HuH-7 (cell line): ENCODE measurements around the gene ANKRD55.
"Not testable (repeated sequence)": the region's sequence is repeated elsewhere in the genome, so short reads cannot be mapped to it uniquely, and the experiment has no call there.

ENCODE experiments used
- DNase-seq: peaks from one replicate; pipeline ENCODE4 v3.0.0; 2011; ENCODE audit warnings: low spot score

Gene ANKRD55

GRCh38 chr5:56144211-56144610 lies 88.9 kb downstream of the ANKRD55 start:
- no peak for DNase-seq

DNA sequence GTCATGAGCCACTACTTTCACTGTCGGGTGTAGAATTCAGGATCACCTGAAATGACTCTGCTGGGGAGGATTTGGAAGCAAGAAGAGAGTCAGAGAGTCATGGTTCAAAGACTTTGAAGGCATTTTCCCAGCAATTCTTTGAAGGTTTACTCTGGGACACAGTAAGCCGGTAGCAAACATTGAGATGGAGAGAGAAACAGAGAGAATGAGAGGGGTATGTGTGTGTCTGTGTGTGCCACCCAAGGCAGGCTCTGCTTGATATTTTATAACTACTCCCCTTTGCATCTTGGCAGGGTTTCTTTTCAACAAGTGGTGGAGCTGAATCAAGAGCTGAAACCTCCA lies 89.8 kb downstream of the ANKRD55 start:
- DNase-seq: no peak

DNA sequence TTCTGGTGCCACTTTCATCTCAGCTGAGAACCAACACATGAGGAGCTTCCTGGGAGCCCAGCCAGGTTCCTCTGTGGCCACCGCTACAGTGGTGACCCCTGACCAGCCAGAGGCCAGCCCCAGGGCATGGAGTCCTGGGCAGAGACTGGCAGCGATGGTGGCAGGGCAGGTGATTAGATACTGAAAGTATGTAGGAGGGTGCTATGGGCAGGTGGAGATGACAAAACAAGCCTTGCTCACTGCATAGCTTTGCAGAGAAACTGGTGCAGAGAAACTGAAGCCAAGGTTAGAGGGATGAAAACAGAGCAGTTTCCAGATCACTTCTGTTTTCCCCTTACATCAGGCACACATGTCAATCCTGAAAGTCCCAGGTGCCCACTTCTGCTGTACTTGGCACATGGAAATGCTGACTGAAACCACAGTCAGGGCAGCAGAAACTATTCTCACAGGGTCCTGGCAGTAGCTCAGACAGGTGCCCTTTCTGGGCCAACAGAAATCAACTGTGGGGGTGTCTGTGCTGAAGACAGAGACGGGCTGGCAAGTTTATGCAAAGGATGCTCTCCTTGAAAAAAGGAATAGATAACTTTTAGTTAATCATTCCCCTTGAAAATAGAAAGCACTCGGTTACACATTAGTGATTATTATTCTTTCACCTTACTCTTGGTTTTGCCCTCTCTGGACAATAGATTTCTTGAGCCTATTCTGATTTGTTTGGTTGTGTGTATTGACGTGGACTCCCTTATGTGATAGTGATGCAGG lies 90.3 kb downstream of the ANKRD55 start:
- DNase-seq: no peak

- DNase-seq: no peak
Observed at GRCh38 chr5:56142233-56142613, 90.9 kb downstream of the ANKRD55 start.

GRCh38 chr5:56140073-56140472 lies 93.1 kb downstream of the ANKRD55 start:
- no peak for DNase-seq

DNA sequence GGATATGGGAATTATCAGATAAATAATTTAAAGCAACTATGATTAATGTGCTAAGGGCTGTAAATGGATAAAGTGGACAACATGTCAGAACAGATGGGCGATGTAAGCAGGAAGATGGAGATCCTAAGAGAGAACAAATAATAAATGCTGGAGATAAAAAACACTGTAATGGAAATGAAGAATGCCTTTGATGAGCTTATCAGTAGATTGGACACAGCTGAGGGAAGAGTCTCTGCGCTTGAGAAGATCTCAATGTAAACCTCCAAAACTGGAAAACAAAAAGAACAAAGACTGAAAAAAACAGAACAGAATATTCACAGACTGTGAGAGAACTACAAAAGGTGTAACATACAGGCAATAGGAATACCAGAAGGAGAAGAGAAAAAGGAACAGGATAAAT lies 102.5 kb downstream of the ANKRD55 start:
- no peak for DNase-seq

DNA sequence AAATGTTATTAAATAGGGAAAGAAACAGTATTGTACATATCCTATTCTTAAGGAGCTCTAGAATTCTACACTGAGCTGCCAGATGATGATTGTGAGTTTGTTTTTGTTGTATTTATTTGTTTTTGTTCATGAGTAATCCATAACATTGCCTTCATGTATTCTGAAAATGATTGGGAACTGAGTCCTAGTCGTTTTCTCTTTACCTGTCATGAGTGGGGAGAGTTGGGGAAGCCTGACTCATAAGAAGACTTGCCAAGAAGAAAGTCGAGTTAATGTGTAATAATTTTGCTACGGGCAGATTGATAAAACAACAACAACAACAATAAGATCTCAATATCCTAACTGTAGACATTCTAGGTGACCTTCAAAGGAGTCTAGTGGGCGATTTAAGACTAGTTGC lies 103.8 kb downstream of the ANKRD55 start:
- no peak for DNase-seq

GRCh38 chr5:56128113-56128512 lies 105.0 kb downstream of the ANKRD55 start:
- DNase-seq: no peak

- DNase-seq: no peak
Observed at GRCh38 chr5:56126487-56127179, 106.5 kb downstream of the ANKRD55 start.

GRCh38 chr5:56123531-56124243 lies 109.4 kb downstream of the ANKRD55 start:
- peak; percentile 31 for DNase-seq

GRCh38 chr5:56122360-56122985 lies 110.7 kb downstream of the ANKRD55 start:
- DNase-seq: not testable (repeated sequence)

DNA sequence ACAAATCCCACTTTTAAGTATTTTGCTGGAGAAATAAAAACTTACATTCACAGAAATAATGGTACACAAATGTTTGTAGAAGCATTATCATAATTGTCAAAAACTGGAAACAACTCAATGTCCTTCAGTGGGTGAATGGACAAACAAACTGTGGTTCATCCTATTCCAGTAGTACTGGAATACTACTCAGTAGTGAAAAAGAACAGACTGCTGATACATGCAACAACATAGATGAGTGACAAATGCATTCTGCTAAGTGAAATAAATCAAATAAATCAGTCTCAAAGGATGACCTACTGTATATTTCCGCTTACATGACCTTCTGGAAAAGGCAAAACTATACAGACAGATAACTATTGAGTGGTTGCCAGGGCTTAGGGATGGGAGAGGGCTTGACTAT lies 114.1 kb downstream of the ANKRD55 start:
- no peak for DNase-seq

GRCh38 chr5:56116599-56117141 lies 116.5 kb downstream of the ANKRD55 start:
- no peak for DNase-seq

GRCh38 chr5:56115589-56115988 lies 117.5 kb downstream of the ANKRD55 start:
- no peak for DNase-seq

DNA sequence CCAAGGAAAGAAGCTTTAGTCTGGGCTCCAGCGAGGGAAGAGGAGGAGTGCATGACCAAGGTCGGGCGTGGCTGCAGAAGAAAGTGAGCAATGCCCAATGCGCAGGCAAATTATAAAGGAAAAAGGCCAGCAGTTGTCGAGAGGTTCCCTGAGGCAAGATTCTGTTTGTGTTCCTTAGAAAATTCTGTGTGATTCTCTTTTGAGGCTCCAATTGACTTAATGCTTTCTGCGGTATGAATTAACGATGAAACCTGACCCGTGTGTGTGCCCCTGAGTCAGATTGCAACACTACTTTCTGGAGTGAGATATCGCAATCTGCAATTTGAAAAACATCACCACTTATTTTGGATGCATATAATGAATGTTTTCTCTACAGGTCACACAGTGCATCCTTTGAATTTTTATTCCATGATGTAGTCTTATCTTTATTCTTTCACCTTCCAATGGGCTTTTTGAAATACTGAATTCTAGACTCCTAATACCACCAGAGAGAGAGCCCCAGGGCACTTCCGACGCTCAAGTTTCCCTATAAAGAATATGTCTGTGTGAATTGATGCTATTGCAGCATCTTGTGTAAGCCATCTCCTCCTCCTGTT lies 120.5 kb downstream of the ANKRD55 start:
- no peak for DNase-seq

- DNase-seq: no peak
Observed at GRCh38 chr5:56111404-56111781, 121.7 kb downstream of the ANKRD55 start.

DNA sequence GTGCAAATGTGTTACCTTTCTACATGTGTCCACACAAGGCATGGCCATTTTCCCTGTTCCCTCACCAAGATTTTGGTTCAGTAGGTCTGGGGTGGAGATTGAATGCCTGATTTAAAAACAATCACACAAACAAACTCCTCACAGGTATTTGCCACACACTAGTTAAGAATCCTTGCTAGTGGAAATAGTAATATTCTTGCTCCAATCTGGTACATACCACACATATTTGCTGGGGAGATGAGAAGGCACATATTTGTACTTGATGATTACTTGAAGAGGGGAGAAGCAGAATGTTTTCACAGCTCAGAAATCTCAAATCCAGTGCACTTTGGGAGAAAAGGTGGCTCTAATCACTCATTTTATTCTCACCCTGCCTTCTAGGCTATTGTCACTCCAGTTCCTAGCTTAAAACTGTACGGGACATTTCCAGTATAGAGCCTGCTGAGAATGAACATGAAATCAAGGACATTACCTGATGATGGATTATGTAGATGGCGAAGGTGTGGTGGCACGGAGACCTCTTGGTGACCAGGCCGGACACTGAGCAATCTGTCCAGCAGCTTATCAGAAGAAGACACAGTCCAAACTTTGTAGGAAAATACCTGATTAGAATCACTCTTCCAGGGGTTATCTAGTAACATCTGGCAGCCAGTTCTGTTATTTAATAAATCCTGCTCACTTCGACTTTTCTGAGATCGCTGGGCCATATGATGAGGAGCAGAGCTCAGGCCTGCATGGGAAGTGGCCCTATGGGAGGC lies 122.3 kb downstream of the ANKRD55 start:
- DNase-seq: no peak

GRCh38 chr5:56108246-56108645 lies 124.9 kb downstream of the ANKRD55 start:
- no peak for DNase-seq

DNA sequence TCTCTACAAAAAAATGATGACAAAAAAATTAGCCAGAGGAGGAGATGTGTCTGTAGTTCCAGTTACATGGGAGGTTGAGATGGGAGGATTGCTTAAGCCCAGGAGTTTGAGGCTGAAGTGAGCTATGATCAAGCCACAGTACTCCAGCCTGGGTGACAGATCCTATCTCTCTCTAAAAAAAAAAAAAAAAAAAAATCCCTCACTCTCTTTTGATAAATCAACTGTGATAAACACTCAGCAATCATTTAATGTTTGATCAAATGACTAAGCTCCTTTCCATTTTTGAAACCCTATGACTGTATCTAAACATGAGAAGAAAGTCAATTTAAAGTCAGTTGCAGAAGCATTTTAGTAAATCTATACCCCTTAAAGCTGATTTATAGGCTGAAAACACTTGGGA lies 126.3 kb downstream of the ANKRD55 start:
- no peak for DNase-seq

GRCh38 chr5:56105511-56106291 lies 127.4 kb downstream of the ANKRD55 start:
- no peak for DNase-seq

- no peak for DNase-seq
Observed at GRCh38 chr5:56102889-56103288, 130.2 kb downstream of the ANKRD55 start.
